Natural killer cell treated with Interleukin-12 subunit alpha and Interleukin-12 subunit beta and Interleukin-15 and Interleukin-18, amount 100 ng/mL, for 72 hours (primary cell): ENCODE measurements around the gene GPR160. TPM values are rescaled to one million over a fixed set of nuclear protein-coding genes. Genes with fewer than 3 reads are reported as not detected.

Experiments used
- ATAC-seq, 2 donors: fragments of 150-1000 bp; cut with Tn5 transposase in 1 of 2; sonication (Bioruptor Pico), chemical (Tn5 transposase) in 1 of 2; 2 replicates each; pipeline ENCODE4 v1.10.0; 2021
- DNase-seq: peaks from one replicate; pipeline ENCODE4 v3.0.0; 2022; ENCODE audit warnings: low spot score
- H3K27ac Mint-ChIP-seq, 2 donors: 1 replicate in 1 of 2; 2 replicates in 1 of 2; pipeline ENCODE4 v1.8.0; 2022; ENCODE audit warnings: mixed read lengths in 2 of 2, mild to moderate bottlenecking in 1 of 2, moderate library complexity in 1 of 2
- H3K27me3 Mint-ChIP-seq, 2 donors: 1 replicate in 1 of 2; 2 replicates in 1 of 2; pipeline ENCODE4 v1.8.0; 2022; ENCODE audit warnings: mixed read lengths in 2 of 2
- H3K36me3 Mint-ChIP-seq: one replicate; pipeline ENCODE4 v1.8.0; 2022; ENCODE audit warnings: mixed read lengths
- H3K4me1 Mint-ChIP-seq, 2 donors: 1 replicate in 1 of 2; 2 replicates in 1 of 2; pipeline ENCODE4 v1.8.0; 2022; ENCODE audit warnings: low read depth in 2 of 2, mixed read lengths in 2 of 2, mild to moderate bottlenecking in 1 of 2
- H3K4me3 Mint-ChIP-seq: one replicate; pipeline ENCODE4 v1.8.0; 2022; ENCODE audit warnings: mixed read lengths
- H3K9me3 Mint-ChIP-seq: 2 replicates; pipeline ENCODE4 v1.8.0; 2022; ENCODE audit warnings: mixed read lengths
- total RNA-seq, 2 donors: library from RNA; stranded (reverse); gene quantifications; one replicate each; pipeline ENCODE4 v1.2.3, GENCODE V29; 2022

GPR160 gene
- total RNA-seq = 10 to 100 TPM; 12.1 to 12.4 TPM

DNA sequence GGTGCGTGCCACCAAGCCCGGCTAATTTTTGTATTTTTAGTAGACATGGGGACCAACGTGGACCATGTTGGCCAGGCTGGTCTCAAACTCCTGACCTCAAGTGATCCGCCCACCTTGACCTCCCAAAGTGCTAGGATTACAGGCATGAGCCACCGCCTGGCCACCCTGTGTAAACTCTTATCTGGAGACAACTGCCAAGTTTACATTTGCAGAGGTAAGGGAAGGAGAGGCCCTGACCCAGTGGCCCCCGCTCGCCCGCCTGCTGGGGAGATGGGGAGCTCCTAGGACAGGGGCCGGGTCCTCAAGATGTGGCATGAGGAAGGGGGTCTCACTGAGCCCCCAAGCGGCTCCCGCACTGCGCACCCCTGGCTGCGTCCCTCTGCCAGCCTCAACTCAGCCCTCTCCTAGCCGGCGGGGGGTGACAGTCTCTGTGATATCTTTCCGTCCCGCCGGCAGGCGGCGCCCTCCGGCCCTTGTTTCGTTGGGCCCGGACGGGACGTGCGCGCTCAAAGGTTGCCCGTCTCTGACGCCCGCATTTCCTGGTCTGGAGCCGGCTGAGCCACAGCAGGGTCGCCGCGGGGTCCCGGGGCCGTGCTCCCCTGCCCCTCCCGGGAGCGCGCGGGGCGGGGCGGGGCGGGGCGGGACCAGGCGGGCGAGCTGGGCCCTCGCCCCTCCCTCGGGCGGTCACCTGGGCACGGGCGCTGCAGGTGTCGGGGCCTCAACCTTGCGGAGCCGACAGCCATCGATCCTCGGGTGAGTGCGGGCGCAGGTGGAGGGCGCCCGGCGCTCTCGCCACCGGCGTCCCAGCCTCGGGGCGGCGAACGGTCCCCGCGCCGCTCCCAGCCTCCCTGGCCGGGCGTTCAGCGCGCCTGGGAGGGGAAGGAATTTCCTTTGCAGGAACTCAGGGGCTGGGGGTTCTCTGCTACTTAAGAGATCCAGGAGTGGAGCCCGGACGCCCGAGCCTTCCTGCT, at the start of gene GPR160:
TSS of gene GPR160 (plus strand) at position 533 of the 971 bp plus-strand sequence. CDS start 45,978 bp downstream, outside the sequence.
- H3K27ac Mint-ChIP-seq = no peak within 1 kb of the TSS

DNA sequence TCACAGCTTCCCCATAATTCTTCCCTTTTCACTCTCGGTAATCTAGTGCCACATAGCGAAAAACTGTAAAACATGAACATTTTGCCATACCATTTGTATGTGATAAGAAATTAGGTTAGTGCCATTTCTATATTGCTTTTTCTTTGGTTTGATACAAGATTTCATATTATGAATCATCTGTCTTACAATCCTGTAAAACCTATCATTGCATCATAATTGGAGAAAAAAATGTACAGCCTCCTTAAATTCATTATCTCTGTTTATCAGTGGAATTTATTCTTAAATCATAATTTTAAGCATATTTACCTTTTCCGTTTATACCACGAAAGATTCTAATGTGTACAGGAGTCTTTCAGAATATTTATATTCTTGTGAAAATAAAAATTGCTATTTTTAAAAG, 47.4 kb upstream of the GPR160 start:
- Mint-ChIP-seq H3K4me3 (no peak overlapping the region), H3K4me1 (no peaks in the 10 kb centered on the region), H3K36me3 (peaks cover 12% of the 10 kb centered on the region), H3K27ac (no peak overlapping the region), H3K27me3 (no peaks in the 10 kb centered on the region), H3K9me3 (no peaks in the 10 kb centered on the region)
- DNase-seq = no peak
- ATAC-seq = no peak

More for the DNA sequence above, at the start of gene GPR160:
- Mint-ChIP-seq H3K27me3 (peaks cover 0 to 9% of the 10 kb centered on the region in 2 donors), H3K36me3 (no peaks in the 10 kb centered on the region), H3K4me1 (peaks cover 12% of the 10 kb centered on the region in 2 donors), H3K4me3 (peak within 1 kb of the TSS; percentile 81), H3K9me3 (no peaks in the 10 kb centered on the region)
- DNase-seq = peak; percentile 85
- peak; percentile 94 to 95 for ATAC-seq

DNA sequence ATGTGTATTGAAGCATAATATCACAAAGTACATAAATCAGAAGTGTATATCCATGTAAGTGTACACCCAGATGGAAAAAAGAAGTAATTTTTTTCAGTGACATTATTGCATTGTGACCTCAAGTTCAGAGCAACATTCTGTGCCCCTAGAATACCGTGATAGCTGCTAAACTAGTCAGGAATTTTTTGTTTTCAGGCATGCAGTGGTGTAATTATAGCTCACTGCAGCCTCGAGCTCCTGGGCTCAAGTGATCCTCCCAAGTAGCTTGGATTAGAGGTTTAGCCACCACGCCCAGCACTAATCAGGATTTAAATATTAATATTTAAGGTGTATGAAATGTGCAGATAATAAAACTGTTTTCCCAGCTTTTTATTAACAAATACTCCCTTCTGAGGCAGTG, 45.6 kb upstream of the GPR160 start:
- Mint-ChIP-seq H3K4me1 (peaks cover 0 to 4% of the 10 kb centered on the region in 2 donors), H3K36me3 (peaks cover 19% of the 10 kb centered on the region), H3K27me3 (no peaks in the 10 kb centered on the region), H3K9me3 (no peaks in the 10 kb centered on the region), H3K27ac (peak overlapping the region in 1 of 2 donors; percentile 17), H3K4me3 (no peak overlapping the region)
- no peak for DNase-seq
- no peak for ATAC-seq

- Mint-ChIP-seq H3K4me1 (peaks cover 0 to 4% of the 10 kb centered on the region in 2 donors), H3K4me3 (no peak overlapping the region), H3K27ac (peak overlapping the region in 1 of 2 donors; percentile 17), H3K9me3 (no peaks in the 10 kb centered on the region), H3K27me3 (no peaks in the 10 kb centered on the region), H3K36me3 (peaks cover 19% of the 10 kb centered on the region)
- ATAC-seq (no peak), DNase-seq (no peak)
Observed at GRCh38 chr3:169992781-169993180, 45.0 kb upstream of the GPR160 start.

- no peak overlapping the region for H3K4me3 Mint-ChIP-seq
- H3K27me3 Mint-ChIP-seq = no peaks in the 10 kb centered on the region
- ATAC-seq (no peak), DNase-seq (no peak)
- H3K36me3 Mint-ChIP-seq = peaks cover 19% of the 10 kb centered on the region
- H3K27ac Mint-ChIP-seq = no peak overlapping the region
- H3K9me3 Mint-ChIP-seq = no peaks in the 10 kb centered on the region
- peaks cover 4 to 8% of the 10 kb centered on the region in 2 donors for H3K4me1 Mint-ChIP-seq
Observed at GRCh38 chr3:169993761-169994160, 44.0 kb upstream of the GPR160 start.

- peaks cover 10 to 13% of the 10 kb centered on the region in 2 donors for H3K4me1 Mint-ChIP-seq
- no peaks in the 10 kb centered on the region for H3K27me3 Mint-ChIP-seq
- H3K9me3 Mint-ChIP-seq = no peaks in the 10 kb centered on the region
- ATAC-seq = no peak
- no peak for DNase-seq
- H3K4me3 Mint-ChIP-seq = no peak overlapping the region
- no peak overlapping the region for H3K27ac Mint-ChIP-seq
- H3K36me3 Mint-ChIP-seq = peaks cover 17% of the 10 kb centered on the region
Observed at GRCh38 chr3:169996063-169996462, 41.7 kb upstream of the GPR160 start.

DNA sequence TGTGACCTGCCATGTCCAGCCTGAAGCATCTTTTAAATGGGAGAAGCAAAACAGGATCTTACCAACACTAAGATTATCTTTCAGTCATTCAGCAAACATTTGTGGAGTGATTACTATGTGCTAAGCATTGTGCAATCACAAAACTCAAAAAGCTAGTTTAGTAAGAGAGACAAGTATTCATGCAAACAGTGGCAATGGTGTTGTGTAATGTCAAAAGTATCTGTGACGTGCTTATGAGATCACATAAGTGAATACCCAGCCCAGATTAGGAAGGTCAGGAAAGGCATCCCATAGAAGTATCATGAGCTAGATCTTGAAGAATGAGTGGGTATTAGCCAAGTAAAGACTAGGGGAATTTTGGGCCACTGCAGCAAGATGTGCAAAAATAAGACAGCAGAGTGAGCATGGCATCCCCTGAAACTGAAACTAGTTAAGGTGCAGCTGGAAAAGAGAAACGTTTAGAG, 39.1 kb upstream of the GPR160 start:
- peak; percentile 57 to 63 for ATAC-seq
- H3K36me3 Mint-ChIP-seq = peaks cover 7% of the 10 kb centered on the region
- H3K27ac Mint-ChIP-seq = peak overlapping the region; percentile 57 to 69

GRCh38 chr3:169999433-169999832, 38.4 kb upstream of the GPR160 start:
- peaks cover 13 to 14% of the 10 kb centered on the region in 2 donors for H3K4me1 Mint-ChIP-seq
- H3K27ac Mint-ChIP-seq = peak overlapping the region; percentile 57 to 69
- peak in 1 of 2 donors; percentile 80 for ATAC-seq
- H3K9me3 Mint-ChIP-seq = no peaks in the 10 kb centered on the region
- no peak overlapping the region for H3K4me3 Mint-ChIP-seq
- no peaks in the 10 kb centered on the region for H3K27me3 Mint-ChIP-seq
- peaks cover 7% of the 10 kb centered on the region for H3K36me3 Mint-ChIP-seq
- no peak for DNase-seq

More for the DNA sequence above, 39.1 kb upstream of the GPR160 start:
- DNase-seq = no peak
- no peaks in the 10 kb centered on the region for H3K9me3 Mint-ChIP-seq
- H3K27me3 Mint-ChIP-seq = no peaks in the 10 kb centered on the region
- peak overlapping the region; percentile 5 for H3K4me3 Mint-ChIP-seq
- H3K4me1 Mint-ChIP-seq = peaks cover 13 to 14% of the 10 kb centered on the region in 2 donors

- H3K36me3 Mint-ChIP-seq = peaks cover 7% of the 10 kb centered on the region
- no peaks in the 10 kb centered on the region for H3K27me3 Mint-ChIP-seq
- ATAC-seq = no peak
- H3K9me3 Mint-ChIP-seq = no peaks in the 10 kb centered on the region
- H3K4me3 Mint-ChIP-seq = no peak overlapping the region
- no peak for DNase-seq
- peaks cover 13 to 14% of the 10 kb centered on the region in 2 donors for H3K4me1 Mint-ChIP-seq
- H3K27ac Mint-ChIP-seq = no peak overlapping the region
Observed at GRCh38 chr3:170000051-170000450, 37.7 kb upstream of the GPR160 start.

DNA sequence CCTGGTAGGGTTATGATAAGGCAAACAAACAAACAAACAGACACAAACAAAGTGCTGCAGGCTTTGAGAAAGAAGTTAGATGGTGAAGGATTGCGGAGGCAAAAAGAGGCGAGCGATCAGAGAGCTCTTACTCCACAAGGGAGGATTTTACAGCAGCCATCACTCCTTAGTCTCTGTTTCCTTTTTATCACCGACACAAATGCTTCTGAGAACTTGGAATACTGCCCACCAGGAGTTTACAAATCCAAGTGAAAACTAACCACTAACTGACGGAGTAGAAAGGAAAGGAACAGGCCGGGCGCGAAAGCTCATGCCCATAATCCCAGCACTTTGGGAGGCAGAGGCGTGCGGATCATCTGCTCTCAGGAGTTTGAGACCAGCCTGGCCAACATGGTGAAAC, 35.6 kb upstream of the GPR160 start:
- H3K9me3 Mint-ChIP-seq = no peaks in the 10 kb centered on the region
- DNase-seq = no peak
- no peaks in the 10 kb centered on the region for H3K27me3 Mint-ChIP-seq
- no peak overlapping the region for H3K4me3 Mint-ChIP-seq
- H3K36me3 Mint-ChIP-seq = no peaks in the 10 kb centered on the region
- no peak overlapping the region for H3K27ac Mint-ChIP-seq
- no peak for ATAC-seq
- peaks cover 16 to 26% of the 10 kb centered on the region in 2 donors for H3K4me1 Mint-ChIP-seq

- Mint-ChIP-seq H3K27ac (no peak overlapping the region), H3K4me3 (no peak overlapping the region), H3K4me1 (peaks cover 16 to 30% of the 10 kb centered on the region in 2 donors), H3K9me3 (no peaks in the 10 kb centered on the region), H3K27me3 (no peaks in the 10 kb centered on the region), H3K36me3 (no peaks in the 10 kb centered on the region)
- no peak for ATAC-seq
- no peak for DNase-seq
Observed at GRCh38 chr3:170002879-170003278, 34.9 kb upstream of the GPR160 start.

DNA sequence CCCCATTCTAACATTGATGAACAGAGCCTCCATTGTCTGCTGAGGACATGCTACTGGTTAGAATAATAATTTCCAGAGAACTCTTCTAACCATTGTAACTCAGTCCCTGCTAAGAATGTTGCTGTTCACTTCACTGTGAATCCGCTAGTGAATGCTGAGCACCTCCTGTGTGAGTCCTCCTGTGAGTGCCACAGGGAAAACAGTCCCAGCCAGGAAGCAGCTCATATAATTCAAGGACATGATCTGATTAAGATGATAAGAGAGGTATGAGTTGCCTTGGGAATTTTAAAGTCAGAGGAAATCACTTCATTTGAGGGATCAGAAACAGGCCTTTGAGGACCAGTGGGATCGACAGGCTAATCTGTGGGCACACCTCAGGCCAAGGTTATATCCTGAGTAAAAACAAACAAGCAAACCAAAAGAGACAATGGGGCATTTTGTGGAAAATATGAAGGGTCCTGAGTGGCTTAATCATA, 33.9 kb upstream of the GPR160 start:
- Mint-ChIP-seq H3K27ac (no peak overlapping the region), H3K27me3 (no peaks in the 10 kb centered on the region), H3K4me3 (no peak overlapping the region), H3K36me3 (no peaks in the 10 kb centered on the region), H3K9me3 (no peaks in the 10 kb centered on the region), H3K4me1 (peaks cover 11 to 24% of the 10 kb centered on the region in 2 donors)
- ATAC-seq (no peak), DNase-seq (no peak)

DNA sequence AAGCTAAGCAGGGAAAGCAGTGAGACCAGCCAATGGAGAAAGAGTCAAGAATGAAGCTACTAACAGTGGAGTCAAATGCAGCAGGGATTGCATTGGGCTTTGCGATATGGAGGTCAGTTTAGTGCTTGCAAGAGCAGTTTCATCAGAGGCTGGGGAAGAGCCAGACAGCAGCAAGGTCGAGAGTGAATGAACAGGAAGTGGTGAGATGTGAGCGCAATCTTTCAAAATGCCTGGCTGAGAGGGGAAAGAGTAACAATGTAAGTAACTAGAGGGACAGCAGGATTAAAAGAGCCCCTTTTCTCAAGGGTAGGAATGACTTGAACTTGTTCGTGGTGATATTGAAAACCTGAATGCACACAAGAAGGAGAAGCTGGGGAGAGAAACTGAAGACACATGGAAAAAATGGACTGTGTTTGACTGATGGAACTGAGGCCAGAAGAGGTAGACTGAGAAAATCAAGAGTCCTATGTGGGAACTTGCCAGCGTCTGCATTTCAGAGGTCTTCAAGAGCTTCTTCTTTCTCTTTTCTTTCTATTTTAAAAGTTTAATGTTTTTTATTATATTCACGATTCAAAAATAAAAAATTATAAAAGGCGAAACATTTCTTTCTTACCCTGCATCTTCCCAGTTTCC, 30.6 kb upstream of the GPR160 start:
- ATAC-seq (peak; percentile 80 to 90), DNase-seq (no peak)
- Mint-ChIP-seq H3K4me1 (peaks cover 11 to 17% of the 10 kb centered on the region in 2 donors), H3K27ac (peak overlapping the region; percentile 9 to 25), H3K4me3 (peak overlapping the region; percentile 35), H3K27me3 (no peaks in the 10 kb centered on the region), H3K36me3 (no peaks in the 10 kb centered on the region), H3K9me3 (no peaks in the 10 kb centered on the region)

- ATAC-seq (no peak), DNase-seq (no peak)
- no peak overlapping the region for H3K27ac Mint-ChIP-seq
- no peaks in the 10 kb centered on the region for H3K27me3 Mint-ChIP-seq
- no peak overlapping the region for H3K4me3 Mint-ChIP-seq
- H3K36me3 Mint-ChIP-seq = no peaks in the 10 kb centered on the region
- H3K4me1 Mint-ChIP-seq = peaks cover 7 to 17% of the 10 kb centered on the region in 2 donors
- H3K9me3 Mint-ChIP-seq = no peaks in the 10 kb centered on the region
Observed at GRCh38 chr3:170010498-170010897, 27.3 kb upstream of the GPR160 start.
